Raji (cell line): ENCODE measurements around the gene ANKRD60.

Experiments
- POLR2A ChIP-seq: IDR thresholded peaks from 2 replicates; pipeline ENCODE4 v1.6.1; 2011; ENCODE audit warnings: low read depth, low read length, control low read depth; ENCODE audit not compliant: insufficient read depth

Gene ANKRD60, protein sequence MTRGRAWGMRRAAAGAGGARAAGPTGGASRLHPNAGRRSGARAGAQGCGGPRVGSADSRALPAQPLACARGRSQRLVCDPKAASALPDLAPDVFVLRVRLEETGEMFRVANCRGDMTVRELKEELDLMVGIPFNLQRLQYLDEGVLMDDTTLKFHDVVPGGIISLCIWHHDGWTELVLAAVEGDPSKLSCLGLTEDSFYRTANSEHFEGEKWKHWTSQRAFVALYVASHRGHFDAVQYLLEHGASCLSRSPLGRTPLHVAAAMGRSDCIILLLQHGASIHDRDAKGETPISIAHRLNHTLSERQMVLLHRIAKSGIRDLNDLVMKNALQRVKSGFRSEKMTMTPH

DNA sequence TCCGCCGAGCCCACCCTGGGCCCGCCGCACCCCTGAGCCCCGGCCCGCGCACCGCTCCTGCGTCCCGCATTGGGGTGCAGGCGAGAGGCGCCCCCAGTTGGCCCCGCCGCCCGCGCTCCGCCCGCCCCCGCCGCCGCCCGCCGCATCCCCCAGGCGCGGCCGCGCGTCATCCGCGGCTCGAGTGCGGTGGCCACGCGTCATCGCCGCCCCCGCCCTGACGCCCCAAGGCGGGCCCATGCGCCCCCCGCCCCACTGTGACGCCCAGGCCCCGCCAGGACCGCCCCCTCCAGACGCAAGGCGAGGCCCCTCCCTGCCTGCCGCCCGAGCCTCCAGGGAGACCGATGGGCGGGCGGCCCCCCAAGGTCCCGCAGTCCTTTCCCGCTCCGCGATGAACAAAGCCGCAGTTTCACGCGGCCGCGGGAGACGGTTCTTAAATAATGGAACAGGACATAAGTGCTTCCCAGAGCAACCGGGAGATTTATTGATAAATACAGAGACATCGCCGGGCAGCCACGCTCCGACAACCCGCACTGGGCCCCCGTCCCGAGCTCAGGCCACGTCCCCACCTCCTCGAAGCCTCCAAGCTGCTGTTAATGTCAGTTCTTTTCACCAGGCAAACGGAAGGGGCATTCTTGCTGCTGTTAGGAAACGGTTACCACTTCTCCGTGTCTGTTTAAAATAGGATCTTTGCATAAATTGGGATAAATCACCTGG, at the start of gene ANKRD60:
Gene ANKRD60, minus strand, starts transcription at position 170 of the 714 bp plus-strand sequence. Its CDS starts 0 bp downstream, at position 170.
- no peak for TF ChIP-seq POLR2A

DNA sequence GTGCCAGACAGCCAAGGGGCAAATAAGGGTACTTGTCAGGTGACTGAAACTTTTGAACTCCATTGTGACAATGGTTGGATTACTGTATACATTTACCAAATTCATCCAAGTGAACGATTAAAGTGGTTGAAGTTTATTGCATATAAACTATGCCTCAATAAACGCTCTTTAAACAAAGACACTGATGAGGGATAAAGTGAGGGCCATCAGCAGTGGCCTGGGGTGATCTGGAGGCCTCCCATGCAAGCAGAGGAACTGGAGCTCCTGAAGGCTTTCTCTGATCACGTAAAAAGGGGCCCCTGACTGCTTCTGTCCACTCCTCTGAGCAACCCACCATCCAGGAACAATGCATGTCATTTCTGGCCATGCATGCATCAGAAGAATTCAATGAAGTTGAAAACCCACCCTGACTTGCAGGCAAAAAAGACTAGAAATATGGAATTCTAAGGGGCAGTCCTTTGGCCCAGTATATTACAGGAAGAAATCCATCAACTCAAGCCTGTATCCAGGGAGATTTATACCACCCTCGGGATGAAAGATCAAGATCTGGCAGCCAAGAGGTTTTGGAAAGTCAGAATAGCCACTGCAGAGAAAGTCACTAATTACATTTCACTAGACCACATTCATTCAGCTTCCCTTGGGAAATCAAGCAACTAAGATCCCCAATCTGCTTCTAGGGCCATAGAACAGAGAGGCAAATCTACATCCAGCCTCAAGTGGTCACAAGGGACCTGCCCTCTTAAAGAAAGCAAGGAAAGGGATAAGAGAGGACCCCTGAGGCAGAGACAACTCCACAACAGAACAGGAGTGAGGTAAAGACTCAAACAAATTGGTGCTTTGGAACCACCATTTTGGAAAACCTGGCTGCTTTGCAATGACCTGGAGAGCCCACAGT, 49.4 kb upstream of the ANKRD60 start:
- TF ChIP-seq POLR2A: no peak

DNA sequence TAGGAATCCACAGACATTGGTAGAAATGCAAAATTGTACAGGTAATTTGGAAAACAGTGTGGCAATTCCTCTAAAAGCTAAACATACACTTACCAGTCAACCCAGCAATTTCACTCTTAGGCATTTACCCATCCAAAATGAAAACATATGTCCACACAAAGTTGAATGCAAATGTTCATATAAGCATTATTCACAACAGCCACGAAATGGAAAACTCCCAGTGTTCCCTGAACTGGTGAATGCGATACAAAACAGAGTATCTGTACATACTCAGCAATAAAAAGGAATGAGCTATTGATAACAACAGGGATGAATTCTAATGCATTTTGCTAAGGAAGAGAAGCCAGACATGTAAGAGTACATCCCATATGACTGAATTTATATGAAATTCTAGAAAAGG, 48.7 kb upstream of the ANKRD60 start:
- TF ChIP-seq POLR2A: no peak

DNA sequence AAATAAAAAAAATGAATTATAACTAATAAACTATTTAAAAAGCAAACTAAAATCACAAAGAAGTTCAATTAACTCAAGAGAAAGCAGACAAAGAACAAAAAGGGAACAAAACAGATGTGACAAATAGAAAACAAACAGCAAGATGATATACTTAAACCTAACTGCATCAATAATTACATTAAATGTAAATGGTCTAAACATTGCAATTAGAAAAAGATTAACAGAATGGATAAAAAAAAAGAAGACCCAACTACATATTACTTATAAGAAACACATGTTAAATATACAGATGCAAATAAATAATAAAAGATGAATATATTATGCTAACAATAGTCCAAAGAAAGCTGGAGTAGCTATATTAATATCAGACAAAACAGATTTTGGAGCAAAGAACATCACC, 45.9 kb upstream of the ANKRD60 start:
- TF ChIP-seq POLR2A: no peak

DNA sequence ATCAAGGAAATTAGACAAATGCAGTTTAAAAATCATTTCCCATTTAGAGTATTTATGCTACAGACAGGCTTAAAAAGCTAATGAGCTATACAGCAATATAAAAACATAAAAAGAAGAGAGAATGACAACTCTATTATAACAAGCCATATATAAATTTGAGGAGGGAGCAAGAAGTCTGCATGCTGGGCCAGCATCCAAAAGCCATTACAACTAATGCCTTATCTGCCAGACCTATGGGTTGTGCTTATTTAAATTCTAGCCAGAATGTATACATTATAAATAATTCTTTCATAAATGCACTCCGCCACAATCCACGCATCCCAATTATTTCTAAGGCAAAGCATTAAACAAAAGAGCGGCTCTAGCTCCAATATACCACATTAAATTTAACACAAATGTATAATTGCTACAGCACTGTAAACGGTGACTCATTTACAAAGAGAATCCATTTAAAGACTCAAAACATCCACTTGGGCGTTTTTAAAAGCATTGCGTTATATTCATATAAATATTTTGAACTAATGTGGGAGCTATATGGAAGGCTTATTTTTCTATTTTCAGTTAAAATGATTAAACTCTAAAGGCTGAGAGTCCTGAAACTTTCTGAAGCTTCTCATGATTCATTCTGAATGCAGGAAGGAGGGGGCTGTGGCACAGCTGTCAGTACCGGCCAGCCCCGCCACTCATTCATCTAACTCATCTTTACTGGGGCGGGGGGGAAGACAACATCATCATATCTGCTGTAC, 43.3 kb upstream of the ANKRD60 start:
- no peak for TF ChIP-seq POLR2A

DNA sequence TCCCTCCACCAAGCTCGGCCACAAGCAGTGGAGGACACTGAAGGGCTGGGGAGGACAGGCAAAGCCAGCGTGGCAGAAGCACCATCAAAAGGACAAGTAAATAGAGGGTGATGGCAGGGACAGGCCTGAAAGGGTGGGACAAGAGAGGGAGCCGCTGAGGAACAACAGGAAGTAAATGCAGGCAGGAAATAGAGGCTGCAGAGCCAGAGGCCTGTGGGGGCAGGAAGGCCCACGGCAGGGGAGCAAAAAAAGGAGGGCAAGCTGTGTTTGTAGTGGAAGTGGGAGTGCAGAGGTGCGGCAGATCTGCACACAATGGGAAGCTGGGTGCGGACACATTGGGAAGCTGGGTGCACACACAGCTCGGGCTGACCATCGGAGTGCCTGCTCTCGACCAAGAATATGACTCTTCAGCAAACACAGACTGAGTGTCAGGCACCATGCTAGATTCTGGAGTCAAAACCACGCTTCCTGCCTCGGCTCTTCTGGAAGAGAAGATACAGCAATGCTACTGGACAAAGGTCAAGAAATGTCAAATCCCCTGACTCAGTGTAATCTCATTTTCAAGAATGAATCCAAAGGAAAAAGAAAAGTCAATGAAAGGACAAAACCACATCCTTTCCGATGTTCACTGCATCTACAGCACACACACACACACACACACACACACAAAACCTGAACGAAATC, 40.6 kb upstream of the ANKRD60 start:
- no peak for TF ChIP-seq POLR2A

DNA sequence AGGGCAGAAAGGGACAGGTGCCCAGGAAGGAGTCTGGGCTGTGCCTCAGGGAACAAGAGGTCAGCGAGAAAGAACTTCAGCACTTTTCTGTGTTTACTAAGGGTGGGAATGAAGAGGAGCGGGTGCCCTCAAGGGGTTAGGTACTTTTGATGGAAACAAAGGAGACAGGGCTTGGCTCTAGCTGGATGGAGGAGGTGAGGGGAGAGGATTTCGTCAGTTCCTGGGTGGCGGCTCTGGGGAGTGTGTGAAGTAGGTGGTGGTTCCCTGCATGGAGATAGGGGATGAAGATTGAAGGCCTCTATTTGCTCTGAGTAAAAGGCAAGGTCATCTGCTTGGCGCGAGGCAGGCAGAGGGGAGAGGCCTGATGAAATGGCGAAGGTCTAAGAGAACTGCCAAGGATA, 40.0 kb upstream of the ANKRD60 start:
- TF ChIP-seq POLR2A: no peak

DNA sequence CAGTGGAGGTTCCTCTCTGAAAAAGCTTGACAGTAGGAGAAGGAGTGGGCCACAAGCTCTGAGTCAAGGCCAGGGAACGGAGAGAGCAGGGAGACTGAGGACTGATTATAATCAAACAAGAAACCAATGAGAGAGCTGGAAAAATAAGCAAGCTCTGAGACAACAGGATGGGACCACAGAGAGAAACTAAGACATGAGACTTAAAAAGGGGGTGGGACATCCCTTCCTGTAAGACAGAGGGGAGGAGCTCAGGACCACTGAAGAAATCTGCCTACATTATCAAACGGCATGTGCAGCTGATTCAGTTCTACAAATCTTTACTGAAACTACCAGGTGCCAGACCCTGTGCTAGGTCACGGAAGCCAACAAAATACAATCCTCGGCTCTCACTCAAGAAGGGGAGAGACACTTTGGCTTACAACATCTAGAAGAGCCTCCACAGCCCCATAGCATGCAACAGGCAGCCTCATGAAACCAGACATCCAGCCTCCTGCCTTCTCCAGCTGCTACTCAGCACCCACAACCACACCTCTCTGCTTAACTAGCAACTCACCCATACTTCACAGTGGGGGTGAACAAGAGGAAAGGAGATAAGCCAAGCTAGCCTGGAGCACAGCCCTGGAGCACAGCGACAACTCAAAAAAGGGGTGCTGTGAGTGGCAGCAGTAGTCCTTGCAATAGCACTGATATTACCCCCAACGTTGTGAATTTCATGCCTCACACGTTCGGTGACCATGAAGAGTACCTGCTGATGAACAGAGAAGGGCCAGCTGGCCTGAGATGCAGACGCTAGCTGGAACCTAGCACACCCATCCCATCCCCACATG, 39.1 kb upstream of the ANKRD60 start:
- TF ChIP-seq POLR2A: no peak

DNA sequence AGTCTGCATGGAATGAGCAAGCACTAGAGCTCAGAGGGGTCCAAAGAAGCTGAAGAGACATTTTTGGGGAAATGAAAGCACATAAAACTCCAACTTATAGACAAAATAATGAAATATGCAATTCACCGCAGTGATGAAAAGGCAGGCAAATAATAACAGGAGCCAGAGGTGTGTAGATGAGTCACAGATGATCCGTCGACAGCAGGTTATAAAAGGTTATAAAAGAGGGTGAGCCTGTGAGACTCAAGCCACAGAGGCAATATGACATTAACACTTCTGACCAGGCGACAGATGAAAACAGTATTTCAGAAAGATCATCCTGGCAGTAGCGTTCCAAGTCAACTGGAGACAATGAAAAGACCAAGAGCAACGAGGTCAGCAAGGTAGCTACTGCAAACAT, 35.8 kb upstream of the ANKRD60 start:
- no peak for TF ChIP-seq POLR2A

DNA sequence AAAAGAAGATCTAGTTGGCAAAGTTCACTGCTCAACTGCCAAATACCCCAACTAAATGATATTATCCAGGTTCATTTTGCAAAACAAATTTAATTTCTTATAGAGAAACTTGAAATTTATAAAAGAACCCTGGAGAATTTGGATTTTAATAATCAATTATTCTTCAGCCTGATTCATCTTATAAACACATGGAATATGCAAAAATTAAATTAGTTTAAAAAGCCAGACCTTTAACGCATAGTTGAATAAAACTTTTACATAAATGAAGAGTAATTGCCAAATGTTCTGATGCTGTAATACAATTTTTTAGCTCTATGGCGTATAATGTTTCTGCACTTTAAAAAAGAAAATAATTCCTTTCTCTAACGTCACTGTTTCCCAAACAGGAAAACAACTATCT, 33.2 kb upstream of the ANKRD60 start:
- no peak for TF ChIP-seq POLR2A

DNA sequence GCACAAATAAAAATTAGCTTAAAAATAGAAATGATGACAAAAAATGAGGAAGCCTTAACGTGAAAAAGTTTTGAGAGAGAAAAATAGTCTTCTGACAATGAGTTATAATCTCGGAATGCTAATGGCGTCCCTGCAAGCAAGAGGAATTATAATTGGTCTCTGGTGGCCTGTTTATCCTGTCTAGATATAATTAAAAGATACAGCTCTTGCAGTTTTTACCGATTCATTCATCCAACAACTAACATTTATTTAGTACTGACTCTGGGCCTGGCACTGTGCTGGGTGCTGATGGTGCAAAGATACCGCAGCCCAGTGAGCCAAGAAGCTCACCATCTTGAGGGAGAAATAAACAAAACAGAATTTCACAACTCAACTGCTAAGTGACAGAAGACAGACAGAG, 31.6 kb upstream of the ANKRD60 start:
- no peak for TF ChIP-seq POLR2A

DNA sequence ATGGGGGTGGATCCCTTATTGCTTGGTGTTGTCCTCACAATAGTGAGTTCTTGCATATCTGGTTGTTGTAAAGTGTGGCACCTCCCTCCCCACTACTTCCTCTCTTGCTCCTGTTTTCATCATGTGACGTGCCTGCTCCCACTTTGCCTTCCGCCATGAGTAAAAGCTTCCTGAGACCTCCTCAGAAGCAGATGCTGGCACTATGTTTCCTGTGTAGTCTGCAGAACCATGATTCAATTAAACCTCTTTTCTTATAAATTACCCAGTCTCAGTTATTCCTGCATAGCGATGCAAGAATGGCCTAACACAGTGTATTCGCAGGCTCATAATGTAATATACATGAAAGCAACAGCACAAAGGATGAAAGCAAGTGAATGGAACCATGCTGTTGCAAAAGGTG, 28.4 kb upstream of the ANKRD60 start:
- no peak for TF ChIP-seq POLR2A

DNA sequence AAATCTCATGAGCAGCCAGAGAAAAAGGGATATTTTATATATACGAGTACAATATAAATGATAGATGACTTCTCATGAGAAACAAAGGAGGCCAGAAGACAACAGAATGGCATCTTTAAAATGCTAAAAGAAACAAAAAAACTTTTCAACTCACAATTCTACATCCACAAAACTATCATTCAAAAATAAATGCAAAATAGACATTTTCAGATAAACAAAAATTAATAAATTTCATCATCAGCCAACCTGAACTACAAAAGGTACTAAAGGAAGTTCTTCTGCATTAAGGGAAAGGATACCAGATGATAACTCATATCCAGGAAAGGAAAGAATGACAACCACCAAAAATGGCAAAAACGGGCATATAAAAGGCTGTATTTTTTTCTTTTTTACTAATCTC, 27.9 kb upstream of the ANKRD60 start:
- TF ChIP-seq POLR2A: no peak
